Measurements from ENCODE around the gene TRIM44.

GRCh38 chr11:35783809-35784208 lies 121.2 kb downstream of the TRIM44 start:
- TF ChIP-seq CTCF (IDR thresholded peaks at IDR 0.05; ENCODE audit: insufficient read depth, low read length, poor library complexity, severe bottlenecking) (no peak), EZH2phosphoT487 (conservative IDR thresholded peaks at IDR 0.05; ENCODE audit: low read length) (no peak)

Data from SU-DHL-6 (cell line).